Right lobe of liver (tissue), 6 donors: ENCODE results near the gene RAI1. TPM values are rescaled to one million over a fixed set of nuclear protein-coding genes. Genes with fewer than 3 reads are reported as not detected.

ENCODE experiments used
- ATAC-seq, 4 donors: fragments of 200-7000 bp; cut with Tn5 transposase; one replicate each; pipeline ENCODE4 v1.9.1; 2020; ENCODE audit warnings: mild to moderate bottlenecking in 4 of 4, moderate library complexity in 4 of 4
- DNase-seq, 3 donors: peaks; one replicate each; pipeline ENCODE4 v3.0.0-alpha.2; 2020
- H3K27ac ChIP-seq, 3 donors: fragments of 200-600 bp; one replicate each; pipeline ENCODE4 v1.8.0; 2022
- H3K27me3 ChIP-seq, 2 donors: fragments of 200-600 bp; one replicate each; pipeline ENCODE4 v1.8.0; 2022
- H3K36me3 ChIP-seq, 4 donors: fragments of 200-600 bp; sonication (generic) in 1 of 4; one replicate each; pipeline versions ENCODE4 v1.5.1 to v1.8.0; 2017 to 2022; ENCODE audit warnings: control low read depth in 1 of 4
- H3K4me1 ChIP-seq, 4 donors: fragments of 200-600 bp; sonication (generic) in 1 of 4; one replicate each; pipeline versions ENCODE4 v1.5.1 to v1.8.0; 2017 to 2022; ENCODE audit warnings: control low read depth in 1 of 4
- H3K4me3 ChIP-seq, 3 donors: fragments of 200-600 bp; one replicate each; pipeline ENCODE4 v1.8.0; 2022
- H3K9me3 ChIP-seq, 4 donors: fragments of 200-600 bp; sonication (generic) in 1 of 4; one replicate each; pipeline versions ENCODE4 v1.5.1 to v1.8.0; 2017 to 2022; ENCODE audit warnings: control low read depth in 1 of 4
- POLR2A ChIP-seq: fragments of 450-650 bp; IDR thresholded peaks from one replicate; pipeline ENCODE4 v1.6.1; 2017; ENCODE audit warnings: antibody characterized with exemption, mild to moderate bottlenecking
- WGBS: methylation state at CpG from one replicate; pipeline ENCODE4 v1.1.6; 2018; ENCODE audit warnings: low coverage, low lambda C conversion rate; ENCODE audit not compliant: insufficient coverage; ENCODE audit errors: missing lambda C conversion rate; 5-methylcytosine and 5-hydroxymethylcytosine counted together
- intact Hi-C, 2 donors: fragments of 100-400 bp; cut with DNase I; formaldehyde crosslinking; loops; one replicate each; pipeline versions ENCODE4 v1.11.2 to v1.14.1; 2022
- total RNA-seq, 6 experiments: library from RNA; depleted of rRNA in 2 of 6; stranded (reverse); fragments of >200 nt in 2 of 6; fragmentation: NEBNext Ultra II Directional in 3 of 6; extraction: Animal tissue kit (Norgen Biotek cat#: 25700) in 3 of 6; gene quantifications; one replicate each; pipeline versions ENCODE4 v1.1.0 to v1.2.4, GENCODE V29; 2016 to 2023
- TF ChIP-seq, protein P1 (sequence below), 4 donors: fragments of 200-600 bp in 3 of 4; fragments of 450-650 bp in 1 of 4; IDR thresholded peaks; one replicate each; pipeline versions ENCODE4 v1.5.1 to v1.8.0; 2016 to 2022; ENCODE audit warnings: antibody characterized with exemption in 4 of 4, mild to moderate bottlenecking in 2 of 4
- donor health status: DM: no; HTN: yes; CAD: no.
- donor health status: DM: no; HTN: no; CAD: no.
- donor health status: DM: no; HTN: no; CAD: no.
- donor health status: DM: no; HTN: yes; CAD: no.
- donor health status: DM: no; HTN: yes; CAD: no.

RAI1 gene
- total RNA-seq, 6 experiments from 2014 or later, result 6.1 to 14.5 (median 8.4) TPM

DNA sequence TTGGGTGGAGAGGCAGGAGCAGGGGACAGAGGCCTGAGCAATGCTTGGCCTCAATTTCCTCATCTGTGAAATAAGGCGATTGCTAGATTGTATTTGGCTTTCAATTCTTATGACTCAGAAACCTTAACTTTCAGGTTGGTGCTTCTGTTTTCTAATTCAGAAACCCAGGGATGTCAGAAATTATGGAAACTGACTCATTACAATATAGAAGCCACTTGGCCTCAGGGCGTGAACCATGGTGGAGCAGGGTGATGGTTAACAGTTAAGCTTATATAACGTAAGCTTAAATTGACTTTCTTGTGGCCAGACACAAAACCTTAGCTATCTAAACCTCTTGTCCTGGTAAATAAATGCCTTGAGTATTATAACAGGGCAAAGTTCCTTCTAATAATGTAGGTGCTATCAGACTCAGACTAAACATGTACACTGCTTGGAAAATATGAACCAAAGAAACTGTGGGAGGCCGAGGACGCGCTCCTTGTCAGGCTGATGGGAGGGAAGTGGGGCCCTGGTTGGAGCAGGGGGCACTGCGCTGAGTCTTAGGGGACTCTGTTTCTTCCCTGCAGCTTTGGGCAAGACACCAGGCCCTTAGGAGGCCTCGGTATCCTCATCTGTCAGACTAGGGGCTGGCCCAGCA lies 172.7 kb downstream of the RAI1 start:
- H3K27ac ChIP-seq, result no peak overlapping the region
- H3K4me1 ChIP-seq, result peaks cover 0 to 13% (median 0%) of the 10 kb centered on the region in 4 donors
- ATAC-seq, result no peak
- no peak overlapping the region for H3K4me3 ChIP-seq
- DNase-seq, result no peak
- H3K36me3 ChIP-seq, result no peaks in the 10 kb centered on the region
- H3K9me3 ChIP-seq, result no peaks in the 10 kb centered on the region
- H3K27me3 ChIP-seq, result no peaks in the 10 kb centered on the region
- intact Hi-C loops, result no loop called here
- TF ChIP-seq POLR2A, result no peak
- TF ChIP-seq, protein P1, sequence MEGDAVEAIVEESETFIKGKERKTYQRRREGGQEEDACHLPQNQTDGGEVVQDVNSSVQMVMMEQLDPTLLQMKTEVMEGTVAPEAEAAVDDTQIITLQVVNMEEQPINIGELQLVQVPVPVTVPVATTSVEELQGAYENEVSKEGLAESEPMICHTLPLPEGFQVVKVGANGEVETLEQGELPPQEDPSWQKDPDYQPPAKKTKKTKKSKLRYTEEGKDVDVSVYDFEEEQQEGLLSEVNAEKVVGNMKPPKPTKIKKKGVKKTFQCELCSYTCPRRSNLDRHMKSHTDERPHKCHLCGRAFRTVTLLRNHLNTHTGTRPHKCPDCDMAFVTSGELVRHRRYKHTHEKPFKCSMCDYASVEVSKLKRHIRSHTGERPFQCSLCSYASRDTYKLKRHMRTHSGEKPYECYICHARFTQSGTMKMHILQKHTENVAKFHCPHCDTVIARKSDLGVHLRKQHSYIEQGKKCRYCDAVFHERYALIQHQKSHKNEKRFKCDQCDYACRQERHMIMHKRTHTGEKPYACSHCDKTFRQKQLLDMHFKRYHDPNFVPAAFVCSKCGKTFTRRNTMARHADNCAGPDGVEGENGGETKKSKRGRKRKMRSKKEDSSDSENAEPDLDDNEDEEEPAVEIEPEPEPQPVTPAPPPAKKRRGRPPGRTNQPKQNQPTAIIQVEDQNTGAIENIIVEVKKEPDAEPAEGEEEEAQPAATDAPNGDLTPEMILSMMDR (IDR thresholded peaks at IDR 0.05), result no peak
- 94% methylated on average over 3 of the region's 8 CpGs for WGBS

- H3K36me3 ChIP-seq, result no peaks in the 10 kb centered on the region
- TF ChIP-seq, protein P1 (IDR thresholded peaks at IDR 0.05), result no peak
- TF ChIP-seq POLR2A, result no peak
- H3K4me3 ChIP-seq, result no peak overlapping the region
- no peaks in the 10 kb centered on the region for H3K9me3 ChIP-seq
- ATAC-seq (peak in 1 of 4 donors; percentile 19), DNase-seq (no peak)
- no peak overlapping the region for H3K27ac ChIP-seq
- 23% methylated on average over 2 of the region's 3 CpGs for WGBS
- peaks cover 0 to 14% (median 5%) of the 10 kb centered on the region in 4 donors for H3K4me1 ChIP-seq
- no peaks in the 10 kb centered on the region for H3K27me3 ChIP-seq
- intact Hi-C loops, result no loop called here
These were observed 174.7 kb downstream of the RAI1 start for GRCh38 chr17:17855976-17856375.

DNA sequence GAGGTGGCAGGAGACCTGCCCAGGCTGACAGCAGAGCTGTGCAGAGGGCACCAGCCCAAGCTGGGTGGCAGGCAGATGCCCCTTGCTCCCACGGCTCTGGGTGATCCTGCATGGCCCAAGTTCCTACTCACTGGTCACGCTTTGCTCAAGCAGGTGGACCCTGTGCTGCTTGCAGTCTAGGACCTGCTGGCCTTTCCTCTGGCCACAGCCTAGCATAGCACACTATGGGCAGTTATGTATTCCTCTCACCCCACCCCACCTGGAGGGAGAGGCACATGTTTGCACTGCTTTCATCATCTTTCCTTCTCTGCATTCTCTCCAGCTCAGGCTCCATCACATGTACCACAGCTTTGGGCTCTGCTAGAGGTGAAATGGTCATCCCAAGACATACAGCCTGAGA lies 175.1 kb downstream of the RAI1 start:
- Histone ChIP-seq H3K27me3 (no peaks in the 10 kb centered on the region), H3K9me3 (no peaks in the 10 kb centered on the region), H3K36me3 (no peaks in the 10 kb centered on the region), H3K27ac (no peak overlapping the region), H3K4me3 (no peak overlapping the region), H3K4me1 (peaks cover 0 to 14% (median 5%) of the 10 kb centered on the region in 4 donors)
- TF ChIP-seq POLR2A, result no peak
- TF ChIP-seq, protein P1 (IDR thresholded peaks at IDR 0.05), result no peak
- intact Hi-C loops, result no loop called here
- ATAC-seq (peak in 1 of 4 donors; percentile 32), DNase-seq (no peak)
- no CpG with 5 or more reads among the region's 2 CpGs for WGBS

GRCh38 chr17:17857496-17857895 lies 176.2 kb downstream of the RAI1 start:
- ATAC-seq (no peak), DNase-seq (no peak)
- H3K27ac ChIP-seq, result no peak overlapping the region
- no peaks in the 10 kb centered on the region for H3K36me3 ChIP-seq
- no peaks in the 10 kb centered on the region for H3K27me3 ChIP-seq
- TF ChIP-seq POLR2A, result no peak
- TF ChIP-seq, protein P1 (IDR thresholded peaks at IDR 0.05), result no peak
- H3K4me1 ChIP-seq, result peaks cover 0 to 14% (median 5%) of the 10 kb centered on the region in 4 donors
- 100% methylated on average over 1 of the region's 4 CpGs for WGBS
- H3K9me3 ChIP-seq, result no peaks in the 10 kb centered on the region
- intact Hi-C loops, result no loop called here
- H3K4me3 ChIP-seq, result no peak overlapping the region
